Tibial nerve (tissue), 4 donors: ENCODE measurements around the gene NTMT2. TPM values are rescaled to one million over a fixed set of nuclear protein-coding genes. Genes with fewer than 3 reads are reported as not detected.

Source experiments
- DNase-seq, 2 donors: peaks; one replicate each; pipeline ENCODE4 v3.0.0-alpha.2; 2019; ENCODE audit warnings: low spot score in 2 of 2
- H3K27ac ChIP-seq, 4 donors: fragments of 200-600 bp; sonication (generic) in 3 of 4; one replicate each; pipeline ENCODE4 v1.5.1; 2017 to 2019; ENCODE audit warnings: mild to moderate bottlenecking in 1 of 4
- H3K27me3 ChIP-seq, 2 donors: fragments of 200-600 bp; sonication (generic) in 1 of 2; one replicate each; pipeline versions ENCODE4 v1.5.1 to v1.6.0; 2017 to 2019
- H3K36me3 ChIP-seq, 3 donors: fragments of 200-600 bp; sonication (generic); one replicate each; pipeline ENCODE4 v1.5.1; 2018 to 2019
- H3K4me1 ChIP-seq, 4 donors: fragments of 200-600 bp; sonication (generic) in 3 of 4; one replicate each; pipeline ENCODE4 v1.5.1; 2017 to 2019
- H3K4me3 ChIP-seq, 4 donors: fragments of 200-600 bp; sonication (generic) in 3 of 4; one replicate each; pipeline ENCODE4 v1.5.1; 2017 to 2019; ENCODE audit warnings: mild to moderate bottlenecking in 1 of 4, moderate library complexity in 1 of 4
- H3K9me3 ChIP-seq, 4 donors: fragments of 200-600 bp; sonication (generic) in 3 of 4; one replicate each; pipeline ENCODE4 v1.5.1; 2017 to 2019
- EP300 ChIP-seq, 2 donors: sonication (generic); formaldehyde crosslinking; IDR thresholded peaks; one replicate each; pipeline ENCODE4 v1.6.1; 2017; ENCODE audit warnings: antibody characterized with exemption in 2 of 2, mild to moderate bottlenecking in 1 of 2
- POLR2A ChIP-seq, 2 donors: fragments of 450-650 bp; IDR thresholded peaks; one replicate each; pipeline ENCODE4 v1.6.1; 2017; ENCODE audit warnings: antibody characterized with exemption in 2 of 2, mild to moderate bottlenecking in 2 of 2, moderate library complexity in 2 of 2
- WGBS, 2 donors: methylation state at CpG; one replicate each; pipeline ENCODE4 v1.1.5; 2018; 5-methylcytosine and 5-hydroxymethylcytosine counted together
- total RNA-seq, 4 donors: library from RNA; depleted of rRNA; stranded (reverse); fragments of >200 nt; gene quantifications; one replicate each; pipeline ENCODE4 v1.1.0, GENCODE V29; 2016
- TF ChIP-seq, protein P1 (sequence below), 5 experiments: fragments of 200-600 bp in 3 of 5; fragments of 450-650 bp in 2 of 5; sonication (generic) in 3 of 5; IDR thresholded peaks; one replicate each; pipeline ENCODE4 v1.5.1; 2016 to 2019; ENCODE audit warnings: antibody characterized with exemption in 5 of 5, mild to moderate bottlenecking in 3 of 5, moderate library complexity in 2 of 5

NTMT2 gene
- total RNA-seq, 4 donors from 2014 or later = not detected

DNA sequence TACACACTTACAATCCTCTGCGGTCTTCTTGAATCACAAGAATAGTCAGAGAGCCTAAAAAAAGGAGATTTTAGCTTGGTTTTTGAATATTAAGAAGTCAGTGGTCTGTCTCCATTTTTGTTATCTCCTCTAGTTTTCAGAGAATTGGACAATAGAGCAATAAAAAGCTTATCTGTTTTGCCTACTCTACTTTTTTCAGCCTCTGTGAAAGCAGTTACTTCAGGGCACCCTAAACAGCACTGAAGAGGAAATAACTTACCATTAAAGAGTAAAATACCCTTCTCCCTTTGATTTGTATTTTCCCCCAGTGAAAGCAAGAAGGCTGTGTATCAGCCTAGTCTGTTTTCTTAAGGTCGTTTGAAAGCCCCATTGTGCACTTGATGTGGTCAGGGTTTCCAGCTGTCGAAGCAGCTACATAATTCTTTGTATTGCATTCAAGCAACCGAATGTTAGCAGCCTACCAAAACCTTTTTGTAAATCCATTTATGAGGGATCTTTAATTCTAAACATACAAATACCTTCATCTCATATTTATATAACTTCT lies 1.0 kb downstream of the NTMT2 start:
- no peaks in the 10 kb centered on the region for H3K27me3 ChIP-seq
- H3K36me3 ChIP-seq = no peaks in the 10 kb centered on the region
- no peak overlapping the region for H3K4me3 ChIP-seq
- TF ChIP-seq POLR2A (IDR thresholded peaks at IDR 0.05) = no peak
- TF ChIP-seq, protein P1, sequence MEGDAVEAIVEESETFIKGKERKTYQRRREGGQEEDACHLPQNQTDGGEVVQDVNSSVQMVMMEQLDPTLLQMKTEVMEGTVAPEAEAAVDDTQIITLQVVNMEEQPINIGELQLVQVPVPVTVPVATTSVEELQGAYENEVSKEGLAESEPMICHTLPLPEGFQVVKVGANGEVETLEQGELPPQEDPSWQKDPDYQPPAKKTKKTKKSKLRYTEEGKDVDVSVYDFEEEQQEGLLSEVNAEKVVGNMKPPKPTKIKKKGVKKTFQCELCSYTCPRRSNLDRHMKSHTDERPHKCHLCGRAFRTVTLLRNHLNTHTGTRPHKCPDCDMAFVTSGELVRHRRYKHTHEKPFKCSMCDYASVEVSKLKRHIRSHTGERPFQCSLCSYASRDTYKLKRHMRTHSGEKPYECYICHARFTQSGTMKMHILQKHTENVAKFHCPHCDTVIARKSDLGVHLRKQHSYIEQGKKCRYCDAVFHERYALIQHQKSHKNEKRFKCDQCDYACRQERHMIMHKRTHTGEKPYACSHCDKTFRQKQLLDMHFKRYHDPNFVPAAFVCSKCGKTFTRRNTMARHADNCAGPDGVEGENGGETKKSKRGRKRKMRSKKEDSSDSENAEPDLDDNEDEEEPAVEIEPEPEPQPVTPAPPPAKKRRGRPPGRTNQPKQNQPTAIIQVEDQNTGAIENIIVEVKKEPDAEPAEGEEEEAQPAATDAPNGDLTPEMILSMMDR (IDR thresholded peaks at IDR 0.05) = no peak
- no peaks in the 10 kb centered on the region for H3K9me3 ChIP-seq
- no peak for DNase-seq
- no peak overlapping the region for H3K27ac ChIP-seq
- H3K4me1 ChIP-seq = no peaks in the 10 kb centered on the region
- WGBS, 2 donors = 22 to 24% methylated on average over 4 of the region's 4 CpGs

DNA sequence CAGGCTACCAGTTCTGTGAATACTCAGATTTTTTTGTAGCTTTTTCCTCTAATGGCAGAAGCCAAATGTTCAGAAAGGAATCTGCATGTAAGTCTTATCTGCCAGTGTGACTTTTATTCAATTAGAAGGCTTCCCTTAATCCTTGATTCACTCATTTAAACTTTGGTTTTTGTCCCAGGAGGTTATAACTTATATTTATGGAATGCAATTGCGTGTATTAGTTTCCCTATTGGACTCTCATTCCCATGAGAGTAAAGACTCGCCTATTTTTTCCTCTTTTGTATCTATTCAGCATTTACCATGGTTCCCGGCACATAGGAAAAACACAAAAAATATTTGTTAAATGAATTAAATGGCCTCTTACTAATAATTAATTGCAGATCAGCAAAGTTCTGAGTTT lies 3.5 kb downstream of the NTMT2 start:
- H3K4me1 ChIP-seq = no peaks in the 10 kb centered on the region

DNA sequence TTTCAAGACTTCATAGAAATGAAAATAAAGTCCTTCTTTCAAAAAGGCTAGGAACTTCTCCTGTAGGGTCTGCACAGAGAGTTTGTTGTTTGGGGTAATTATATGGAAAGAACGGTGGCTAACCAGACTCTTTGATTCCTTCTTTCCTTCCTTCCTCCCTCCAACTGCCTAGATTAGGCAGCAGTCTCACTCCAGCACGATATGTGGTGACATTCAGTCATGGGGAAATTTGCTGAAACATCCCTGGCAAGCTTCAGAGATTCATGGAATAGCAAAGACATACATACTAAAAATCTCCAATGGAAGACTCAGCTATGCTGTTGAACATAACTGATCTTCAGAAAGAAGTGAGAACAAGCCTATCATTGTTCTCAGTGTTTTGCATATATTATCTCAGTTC lies 4.3 kb downstream of the NTMT2 start:
- peaks cover 0 to 21% (median 0%) of the 10 kb centered on the region in 4 donors for H3K9me3 ChIP-seq
- no peaks in the 10 kb centered on the region for H3K27me3 ChIP-seq
- no peak overlapping the region for H3K4me3 ChIP-seq
- H3K4me1 ChIP-seq = no peaks in the 10 kb centered on the region
- no peak overlapping the region for H3K27ac ChIP-seq
- no peaks in the 10 kb centered on the region for H3K36me3 ChIP-seq
- no peak for DNase-seq
- 27 to 36% methylated on average over 2 of the region's 2 CpGs for WGBS, 2 donors
- TF ChIP-seq, protein P1 (IDR thresholded peaks at IDR 0.05) = no peak
- TF ChIP-seq EP300 (IDR thresholded peaks at IDR 0.05) (no peak), POLR2A (IDR thresholded peaks at IDR 0.05) (no peak)

More for the DNA sequence above, 3.5 kb downstream of the NTMT2 start:
- H3K4me3 ChIP-seq = no peak overlapping the region
- TF ChIP-seq EP300 (IDR thresholded peaks at IDR 0.05) = no peak
- H3K27me3 ChIP-seq = no peaks in the 10 kb centered on the region
- no peak for DNase-seq
- WGBS, 2 donors = 39 to 41% methylated on average over 3 of the region's 3 CpGs
- H3K9me3 ChIP-seq = peaks cover 0 to 16% (median 0%) of the 10 kb centered on the region in 4 donors
- H3K27ac ChIP-seq = no peak overlapping the region
- H3K36me3 ChIP-seq = no peaks in the 10 kb centered on the region

DNA sequence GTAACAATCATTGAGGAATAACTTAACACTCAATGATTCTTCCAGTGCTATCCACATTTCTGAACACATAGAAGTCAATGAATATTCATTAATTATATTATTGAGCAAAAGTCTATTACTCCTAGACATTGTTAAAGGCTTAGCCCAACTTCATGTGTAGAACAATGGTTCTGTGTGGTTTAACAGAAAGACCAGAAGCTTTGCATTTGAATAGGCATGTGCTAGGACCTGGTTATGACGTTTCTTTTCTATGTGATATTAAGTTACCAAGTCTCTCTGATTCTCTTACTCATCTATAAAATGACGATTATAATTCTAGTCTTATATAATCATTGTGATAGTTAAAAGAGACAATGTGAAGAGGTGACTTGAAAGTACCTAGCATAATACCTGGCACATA lies 5.2 kb downstream of the NTMT2 start:
- WGBS, 2 donors = 83 to 89% methylated on average over 2 of the region's 2 CpGs
- no peak overlapping the region for H3K4me3 ChIP-seq
- H3K36me3 ChIP-seq = no peaks in the 10 kb centered on the region
- peaks cover 0 to 21% (median 0%) of the 10 kb centered on the region in 4 donors for H3K9me3 ChIP-seq
- H3K27me3 ChIP-seq = no peaks in the 10 kb centered on the region
- DNase-seq = no peak
- no peaks in the 10 kb centered on the region for H3K4me1 ChIP-seq
- TF ChIP-seq EP300 (IDR thresholded peaks at IDR 0.05) = no peak
- no peak for TF ChIP-seq POLR2A (IDR thresholded peaks at IDR 0.05)
- TF ChIP-seq, protein P1 (IDR thresholded peaks at IDR 0.05) = no peak
- no peak overlapping the region for H3K27ac ChIP-seq

DNA sequence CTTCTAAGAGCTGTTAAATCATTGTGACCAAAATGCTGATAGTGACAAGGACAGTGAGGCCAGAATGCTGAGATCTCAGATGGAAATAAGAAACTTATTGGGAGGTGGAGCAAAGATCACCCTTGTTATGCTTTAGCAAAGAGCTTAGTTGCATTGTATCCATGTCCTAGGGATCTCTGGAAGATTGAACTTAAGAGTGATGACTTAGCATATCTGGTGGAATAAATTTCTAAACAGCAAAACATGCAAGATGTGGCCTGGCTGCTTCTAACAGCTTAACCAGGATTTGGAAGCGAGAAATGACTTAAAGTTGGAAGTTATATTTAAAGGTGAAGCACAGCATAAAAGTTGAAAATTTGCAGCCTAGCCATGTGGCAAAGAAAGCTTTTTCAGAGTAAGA lies 7.7 kb downstream of the NTMT2 start:
- TF ChIP-seq EP300 (IDR thresholded peaks at IDR 0.05) (no peak), POLR2A (IDR thresholded peaks at IDR 0.05) (no peak)
- TF ChIP-seq, protein P1 (IDR thresholded peaks at IDR 0.05) = no peak
- no peaks in the 10 kb centered on the region for H3K4me1 ChIP-seq
- H3K27me3 ChIP-seq = no peaks in the 10 kb centered on the region
- no peak for DNase-seq
- no peak overlapping the region for H3K4me3 ChIP-seq
- 88 to 96% methylated on average over 1 of the region's 1 CpG for WGBS, 2 donors
- H3K9me3 ChIP-seq = peaks cover 0 to 21% (median 0%) of the 10 kb centered on the region in 4 donors
- H3K36me3 ChIP-seq = no peaks in the 10 kb centered on the region
- H3K27ac ChIP-seq = no peak overlapping the region

DNA sequence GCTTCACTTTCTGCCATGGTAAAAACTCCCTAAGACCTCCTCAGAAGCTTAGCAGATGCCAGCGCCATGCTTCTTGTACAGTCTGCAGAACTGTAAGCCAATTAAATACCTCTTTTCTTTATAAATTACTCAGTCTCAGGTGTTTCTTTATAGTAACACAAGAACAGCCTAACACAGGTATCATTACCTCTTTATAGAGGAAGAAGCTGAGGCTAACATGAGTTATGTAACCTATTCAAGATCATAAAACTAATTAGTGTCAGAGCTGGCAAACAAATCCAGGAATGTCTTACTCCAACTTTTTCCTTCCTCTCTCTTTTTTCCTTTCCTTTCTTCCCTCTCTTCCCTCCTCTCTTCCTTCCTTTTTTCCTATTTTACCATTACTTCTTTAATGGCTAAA lies 9.3 kb downstream of the NTMT2 start:
- WGBS, 2 donors = 94 to 100% methylated on average over 1 of the region's 1 CpG
- Histone ChIP-seq H3K27me3 (no peaks in the 10 kb centered on the region), H3K36me3 (no peaks in the 10 kb centered on the region), H3K4me3 (no peak overlapping the region), H3K9me3 (peaks cover 0 to 21% (median 0%) of the 10 kb centered on the region in 4 donors), H3K4me1 (no peaks in the 10 kb centered on the region), H3K27ac (no peak overlapping the region)
- TF ChIP-seq, protein P1 (IDR thresholded peaks at IDR 0.05) = no peak
- TF ChIP-seq EP300 (IDR thresholded peaks at IDR 0.05) (no peak), POLR2A (IDR thresholded peaks at IDR 0.05) (no peak)
- no peak for DNase-seq
